Breast epithelium (tissue), 3 donors: Measurements from ENCODE around the gene CBARP.

Source experiments
- CTCF ChIP-seq, 3 donors: fragments of 450-650 bp; IDR thresholded peaks; one replicate each; pipeline ENCODE4 v1.5.1; 2016 to 2017; ENCODE audit warnings: antibody characterized with exemption in 3 of 3, mild to moderate bottlenecking in 3 of 3, moderate library complexity in 3 of 3
- POLR2A ChIP-seq: fragments of 450-650 bp; IDR thresholded peaks from one replicate; pipeline ENCODE4 v1.6.1; 2016; ENCODE audit warnings: antibody characterized with exemption, mild to moderate bottlenecking, moderate library complexity
- POLR2AphosphoS5 ChIP-seq, 3 donors: sonication (generic); formaldehyde crosslinking; IDR thresholded peaks; one replicate each; pipeline ENCODE4 v1.6.1; 2017; ENCODE audit warnings: antibody characterized with exemption in 3 of 3

GRCh38 chr19:1211494-1212234 lies 26.1 kb downstream of the CBARP start:
- no peak for TF ChIP-seq CTCF (IDR thresholded peaks at IDR 0.05)
- TF ChIP-seq POLR2A = no peak
- TF ChIP-seq POLR2AphosphoS5 (IDR thresholded peaks at IDR 0.05) = peak in 1 of 3 donors; percentile 24
